Body of pancreas (tissue), 4 donors: ENCODE data around the gene CDK1. TPM values are rescaled to one million over a fixed set of nuclear protein-coding genes. Genes with fewer than 3 reads are reported as not detected.
A peak's percentile ranks its signal among the peaks of the same experiment; 100 is the strongest.

Experiments
- ATAC-seq: fragments of 150-250 bp; one replicate; pipeline ENCODE4 v1.9.1; 2016
- DNase-seq, 4 donors: peaks; one replicate each; pipeline ENCODE4 v3.0.0-alpha.2; 2019
- H3K27ac ChIP-seq, 4 donors: fragments of 200-600 bp; sonication (generic); 1 replicate in 3 of 4; 2 replicates in 1 of 4; pipeline versions ENCODE4 v1.5.1 to v1.6.1; 2016 to 2019; ENCODE audit warnings: mild to moderate bottlenecking in 1 of 4, mixed read lengths in 1 of 4, moderate library complexity in 1 of 4
- H3K27me3 ChIP-seq, 2 donors: fragments of 200-600 bp; sonication (generic); one replicate each; pipeline ENCODE4 v1.6.0; 2016; ENCODE audit warnings: mild to moderate bottlenecking in 1 of 2
- H3K36me3 ChIP-seq, 2 donors: fragments of 200-600 bp; sonication (generic); replicated peaks in 1 of 2; 2 replicates each; pipeline ENCODE4 v1.5.1; 2016; ENCODE audit warnings: low read depth in 2 of 2; ENCODE audit not compliant: insufficient read depth in 1 of 2
- H3K4me1 ChIP-seq: fragments of 200-600 bp; sonication (generic); one replicate; pipeline ENCODE4 v1.6.0; 2016
- H3K4me3 ChIP-seq, 2 donors: fragments of 200-600 bp; sonication (generic); 1 replicate in 1 of 2; 2 replicates in 1 of 2; pipeline ENCODE4 v1.5.1; 2016 to 2019
- H3K9me3 ChIP-seq, 3 donors: fragments of 200-600 bp; sonication (generic); 1 replicate in 2 of 3; 2 replicates in 1 of 3; pipeline ENCODE4 v1.5.1; 2016
- CTCF ChIP-seq, 7 experiments: fragments of 450-650 bp in 4 of 7; fragments of 200-600 bp in 3 of 7; sonication (generic) in 3 of 7; IDR thresholded peaks; one replicate each; pipeline ENCODE4 v1.5.1; 2016 to 2019; ENCODE audit warnings: antibody characterized with exemption in 7 of 7
- POLR2A ChIP-seq, 3 donors: fragments of 450-650 bp; IDR thresholded peaks; one replicate each; pipeline ENCODE4 v1.6.1; 2016; ENCODE audit warnings: antibody characterized with exemption in 3 of 3, mild to moderate bottlenecking in 2 of 3
- WGBS, 2 donors: methylation state at CpG; one replicate each; pipeline ENCODE4 v1.1.5; 2017; 5-methylcytosine and 5-hydroxymethylcytosine counted together
- intact Hi-C: fragments of 100-400 bp; cut with DNase I; formaldehyde crosslinking; loops from one replicate; pipeline ENCODE4 v1.15.1; 2023
- total RNA-seq, 2 donors: library from RNA; depleted of rRNA; stranded (reverse); fragments of >200 nt; gene quantifications; one replicate each; pipeline ENCODE4 v1.1.0, GENCODE V29; 2016

CDK1 gene
- total RNA-seq, result under 1 TPM in 1 of 2 donors, not detected in 1; 0.66 TPM

- intact Hi-C loops, result no loop called here
- H3K4me1 ChIP-seq, result peaks cover 8% of the 10 kb centered on the region
- peak within 1 kb of the TSS in 1 of 2 donors; percentile 35 for H3K4me3 ChIP-seq
- no peaks in the 10 kb centered on the region for H3K36me3 ChIP-seq
- DNase-seq (peak; percentile 94 to 97 (median 95)), ATAC-seq (peak; percentile 100)
- WGBS, 2 donors, result 1% methylated on average over 33 to 58 of the region's 58 CpGs
- no peak within 1 kb of the TSS for H3K27ac ChIP-seq
- no peaks in the 10 kb centered on the region for H3K27me3 ChIP-seq
- H3K9me3 ChIP-seq, result no peaks in the 10 kb centered on the region
- TF ChIP-seq POLR2A (IDR thresholded peaks at IDR 0.05) (no peak), CTCF (IDR thresholded peaks at IDR 0.05) (peak in 2 of 7 experiments; percentile 3 to 21)
These were observed at the start of gene CDK1 for GRCh38 chr10:60778214-60778970. TSS of gene CDK1 (plus strand) at chr10:60778478. CDS start at chr10:60780166, 1,688 bp downstream.

- ATAC-seq, result no peak
These were observed 49.2 kb upstream of the CDK1 start for GRCh38 chr10:60729106-60729505.

GRCh38 chr10:60731134-60731885, 47.0 kb upstream of the CDK1 start:
- 3 to 18% methylated on average over 3 of the region's 3 CpGs for WGBS, 2 donors

More at GRCh38 chr10:60729106-60729505, 49.2 kb upstream of the CDK1 start:
- intact Hi-C loops, result no loop called here
- Histone ChIP-seq H3K4me3 (no peak overlapping the region), H3K9me3 (no peaks in the 10 kb centered on the region), H3K27me3 (no peaks in the 10 kb centered on the region), H3K27ac (no peak overlapping the region), H3K36me3 (no peaks in the 10 kb centered on the region), H3K4me1 (peaks cover 16% of the 10 kb centered on the region)
- DNase-seq, result no peak
- no peak for TF ChIP-seq CTCF (IDR thresholded peaks at IDR 0.05)
- no peak for TF ChIP-seq POLR2A (IDR thresholded peaks at IDR 0.05)

GRCh38 chr10:60732198-60732806, 46.0 kb upstream of the CDK1 start:
- Histone ChIP-seq H3K36me3 (no peaks in the 10 kb centered on the region), H3K27me3 (no peaks in the 10 kb centered on the region), H3K4me1 (peaks cover 16% of the 10 kb centered on the region), H3K4me3 (peak overlapping the region; percentile 66 to 80), H3K27ac (peak overlapping the region; percentile 4 to 92 (median 88)), H3K9me3 (no peaks in the 10 kb centered on the region)
- no peak for TF ChIP-seq CTCF (IDR thresholded peaks at IDR 0.05)
- no peak for TF ChIP-seq POLR2A (IDR thresholded peaks at IDR 0.05)
- intact Hi-C loops, result no loop called here
- WGBS, 2 donors, result 2 to 7% methylated on average over 20 of the region's 20 CpGs
- DNase-seq (peak in 1 of 4 donors; percentile 14), ATAC-seq (no peak)

More at GRCh38 chr10:60731134-60731885, 47.0 kb upstream of the CDK1 start:
- TF ChIP-seq POLR2A (IDR thresholded peaks at IDR 0.05) (no peak), CTCF (IDR thresholded peaks at IDR 0.05) (no peak)
- H3K4me3 ChIP-seq, result no peak overlapping the region
- H3K36me3 ChIP-seq, result no peaks in the 10 kb centered on the region
- ATAC-seq, result no peak
- no peaks in the 10 kb centered on the region for H3K9me3 ChIP-seq
- H3K27me3 ChIP-seq, result no peaks in the 10 kb centered on the region
- H3K27ac ChIP-seq, result peak overlapping the region in 3 of 4 donors; percentile 87 to 92 (median 89)
- H3K4me1 ChIP-seq, result peaks cover 16% of the 10 kb centered on the region
- peak in 2 of 4 donors; percentile 15 to 27 for DNase-seq
- intact Hi-C loops, result no loop called here
